GM12874 (cell line): ENCODE measurements around the gene PTPRM.

ENCODE experiments used
- CTCF ChIP-seq: IDR thresholded peaks from 2 replicates; pipeline ENCODE4 v1.5.1; 2011; ENCODE audit warnings: low read depth, mild to moderate bottlenecking, control low read depth, low read length, moderate library complexity; ENCODE audit not compliant: insufficient read depth

Gene PTPRM

DNA sequence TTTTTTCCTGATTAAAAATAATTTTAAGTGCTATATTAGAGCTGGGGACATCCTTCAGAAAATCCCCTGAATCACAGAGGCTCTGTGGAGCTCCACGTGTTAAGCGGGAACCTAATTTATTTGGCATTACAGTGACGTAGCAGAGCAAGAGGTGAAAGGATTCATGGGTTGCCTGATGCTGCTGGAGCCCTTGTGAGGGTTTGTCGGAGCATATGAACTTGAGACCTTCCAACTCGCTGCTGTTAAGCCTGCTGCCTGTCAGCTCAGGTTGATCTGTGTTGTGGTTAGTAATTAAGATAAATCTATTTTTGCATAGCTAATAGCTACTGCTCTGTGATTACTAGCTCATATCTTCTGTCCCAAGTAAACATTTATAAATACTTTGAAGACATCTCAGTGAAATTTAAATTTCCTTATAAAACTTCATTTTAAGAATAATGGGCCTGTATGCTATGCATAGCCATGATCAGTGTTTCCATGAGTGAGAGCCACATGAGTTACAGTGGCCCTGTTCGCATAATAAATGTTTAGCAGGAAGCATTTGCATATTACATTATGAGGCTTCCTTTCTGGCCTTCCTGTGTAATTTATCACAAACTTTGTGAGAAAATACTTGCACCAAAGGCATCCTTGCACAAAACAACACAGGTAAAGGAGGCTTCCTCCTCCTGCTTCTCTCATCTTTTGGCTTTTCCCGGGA is 438.9 kb downstream of the PTPRM start:
- no peak for TF ChIP-seq CTCF

DNA sequence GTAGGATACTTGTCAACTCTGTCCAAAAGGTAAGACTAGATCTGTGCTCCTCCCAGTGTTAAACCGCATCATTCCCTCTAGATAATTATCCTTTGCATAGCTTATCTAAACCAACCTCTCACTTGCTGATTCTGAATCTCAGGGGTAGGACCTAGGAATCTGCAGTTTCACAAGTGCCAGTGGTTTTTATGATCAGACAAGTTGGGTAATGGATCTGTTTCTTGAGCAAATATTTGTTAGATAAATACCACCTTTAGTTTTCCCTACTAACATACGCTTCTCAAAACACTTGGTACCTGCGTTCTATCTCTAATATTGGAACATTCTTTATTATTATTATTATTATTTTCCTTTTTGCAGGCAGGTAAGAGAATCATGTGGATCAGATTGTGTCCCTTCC is 439.9 kb downstream of the PTPRM start:
- TF ChIP-seq CTCF, result no peak

GRCh38 chr18:8008033-8008432 is 440.9 kb downstream of the PTPRM start:
- no peak for TF ChIP-seq CTCF

DNA sequence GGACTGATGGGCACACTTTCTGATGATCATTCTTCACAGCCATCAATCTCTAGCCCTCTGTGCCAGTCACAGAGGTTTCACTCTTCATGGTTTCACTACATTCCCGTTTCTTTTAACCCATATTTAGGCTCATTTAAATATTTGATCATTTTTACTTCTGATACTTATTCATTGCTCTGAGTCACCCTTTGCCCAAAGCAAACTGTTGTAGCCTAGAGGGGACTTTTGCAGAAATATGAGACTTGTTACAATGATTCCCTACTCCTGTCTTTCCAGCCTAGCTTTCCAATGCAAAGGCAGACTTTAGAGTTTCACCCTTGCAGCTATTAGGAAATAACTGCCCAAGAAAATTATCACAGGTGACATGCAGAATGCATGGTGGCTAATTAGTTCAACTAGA is 444.2 kb downstream of the PTPRM start:
- no peak for TF ChIP-seq CTCF

DNA sequence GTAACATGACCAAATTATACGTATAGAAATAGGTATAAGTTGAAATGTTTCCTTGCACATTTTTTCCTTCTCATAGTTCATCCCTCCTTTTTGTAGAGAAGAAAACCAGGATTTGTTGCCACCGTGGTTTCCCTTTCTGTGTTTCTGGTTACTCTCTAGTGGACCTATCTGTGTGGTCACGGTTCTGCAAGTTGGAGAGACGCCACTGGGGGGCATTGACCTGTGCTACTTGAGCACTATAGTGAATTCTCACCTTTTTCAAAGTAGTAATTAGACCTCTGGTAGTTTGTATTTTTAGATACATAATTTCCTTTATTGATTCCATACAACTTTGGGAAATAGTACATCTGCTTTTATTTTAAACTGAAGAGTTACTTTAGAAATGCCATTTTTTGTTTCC is 444.8 kb downstream of the PTPRM start:
- TF ChIP-seq CTCF, result no peak

DNA sequence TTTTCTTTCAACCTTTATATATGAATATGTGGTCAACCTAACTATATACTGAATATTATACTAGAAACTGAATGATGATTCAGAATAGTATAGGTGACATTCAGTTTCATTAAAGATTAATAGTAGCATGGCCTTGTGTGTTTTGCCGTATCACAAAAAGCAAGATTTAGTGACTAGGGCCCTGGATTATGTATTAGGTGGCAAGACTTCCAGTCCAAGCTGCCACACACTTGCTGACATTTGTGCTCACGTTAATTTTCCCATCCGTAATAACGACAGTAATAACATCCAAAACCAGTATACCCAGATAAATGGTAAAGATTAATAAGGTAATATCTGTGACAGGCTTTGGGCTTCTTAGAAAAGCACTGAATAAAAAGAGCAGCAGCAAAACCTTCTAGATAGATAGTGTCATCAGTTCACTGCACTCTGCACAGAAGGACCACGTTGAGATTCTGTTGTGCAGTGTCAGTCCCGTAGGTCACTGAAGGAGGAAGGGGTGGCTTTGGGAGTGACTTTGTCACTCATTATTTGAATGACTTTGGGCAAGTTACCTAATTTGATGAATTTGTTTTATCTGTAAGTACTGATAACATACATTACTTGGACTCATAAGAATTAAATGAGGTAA is 451.7 kb downstream of the PTPRM start:
- TF ChIP-seq CTCF, result no peak

DNA sequence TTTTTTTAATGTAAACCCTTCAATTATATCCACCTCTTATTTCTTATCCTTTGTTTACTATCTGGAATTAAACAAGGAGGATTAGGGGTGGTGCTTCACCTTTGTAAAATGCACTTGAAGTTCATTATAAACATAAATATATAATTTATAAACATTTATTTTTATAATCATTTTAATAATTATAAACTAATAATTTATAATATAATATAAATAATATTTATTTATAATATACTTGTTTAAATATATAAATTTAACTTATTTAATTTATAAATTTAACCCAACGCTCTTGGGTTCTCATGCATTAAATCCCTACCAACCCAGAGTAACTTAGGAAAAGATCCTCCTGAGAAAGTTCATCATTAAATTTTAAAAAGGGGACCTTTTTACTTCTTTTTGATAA is 452.5 kb downstream of the PTPRM start:
- TF ChIP-seq CTCF, result no peak
